GM18520 (cell line): ENCODE measurements around the gene TKTL1.

Experiments
- ATAC-seq: cut with Tn5 transposase; IDR thresholded peaks from one replicate; pipeline ENCODE4 v1.9.1; 2021; ENCODE audit not compliant: unreplicated experiment

The TKTL1 gene

DNA sequence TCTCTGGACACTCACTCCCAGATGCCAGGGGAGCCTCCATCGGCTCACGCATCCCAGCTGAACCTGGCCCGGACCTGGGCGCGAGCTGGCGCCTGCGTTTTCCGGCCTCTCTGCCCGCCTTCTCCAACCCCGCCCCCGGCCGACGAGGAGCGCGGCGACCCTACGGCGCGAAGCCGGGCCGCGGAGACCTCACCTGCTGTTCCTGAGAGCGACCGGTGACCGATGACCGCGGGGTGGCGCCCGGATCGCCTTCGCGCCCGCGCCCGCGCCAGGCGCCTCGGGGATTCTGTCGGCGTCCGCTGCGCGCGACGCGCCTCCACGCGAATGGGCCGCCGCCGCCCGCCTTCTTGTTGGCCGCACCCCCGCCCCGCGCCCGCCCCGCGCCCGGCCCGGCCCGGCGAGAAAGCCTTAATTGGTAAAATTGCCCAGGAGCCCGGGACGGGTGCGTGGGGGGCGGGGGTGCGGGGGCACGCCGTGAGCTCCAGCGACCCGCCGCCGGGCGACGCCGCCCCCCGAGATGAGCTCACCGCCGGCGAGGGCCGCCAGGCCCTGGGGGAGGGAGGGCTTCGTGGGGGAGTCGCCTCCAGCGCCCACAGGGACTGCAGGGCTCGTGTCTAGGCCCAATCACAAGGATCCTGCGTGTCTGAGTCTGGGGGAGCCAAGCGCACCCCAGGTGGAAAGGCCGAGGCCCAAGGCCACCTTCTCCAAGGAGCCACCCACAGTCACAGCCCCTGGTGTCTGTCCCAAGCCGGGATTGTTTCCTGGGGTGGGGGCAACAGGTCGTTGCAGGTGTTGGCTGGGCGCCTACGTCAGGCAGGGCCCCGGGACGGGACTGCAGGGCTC, 78.9 kb downstream of the TKTL1 start, which contains the start of gene FLNA:
Gene FLNA, minus strand, starts transcription at position 322 of the 843 bp plus-strand sequence. CDS start 3,389 bp downstream, outside the sequence.
- ATAC-seq, result no peak

DNA sequence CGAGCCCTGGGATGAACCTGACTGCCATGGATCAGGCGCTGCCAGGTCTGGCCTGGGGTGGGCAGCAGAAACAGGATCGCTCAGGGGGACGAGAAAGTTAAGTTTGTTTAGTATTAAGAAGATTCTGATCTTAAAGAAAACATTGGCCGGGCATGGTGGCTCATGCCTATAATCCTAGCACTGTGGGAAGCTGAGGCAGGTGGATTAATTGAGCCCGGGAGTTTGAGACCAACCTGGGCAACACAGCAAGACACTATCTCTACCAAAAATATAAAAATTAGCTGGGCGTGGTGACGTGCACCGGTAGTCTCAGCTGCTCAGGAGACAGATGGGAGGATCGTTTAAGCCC, 79.5 kb downstream of the TKTL1 start:
- ATAC-seq, result no peak

DNA sequence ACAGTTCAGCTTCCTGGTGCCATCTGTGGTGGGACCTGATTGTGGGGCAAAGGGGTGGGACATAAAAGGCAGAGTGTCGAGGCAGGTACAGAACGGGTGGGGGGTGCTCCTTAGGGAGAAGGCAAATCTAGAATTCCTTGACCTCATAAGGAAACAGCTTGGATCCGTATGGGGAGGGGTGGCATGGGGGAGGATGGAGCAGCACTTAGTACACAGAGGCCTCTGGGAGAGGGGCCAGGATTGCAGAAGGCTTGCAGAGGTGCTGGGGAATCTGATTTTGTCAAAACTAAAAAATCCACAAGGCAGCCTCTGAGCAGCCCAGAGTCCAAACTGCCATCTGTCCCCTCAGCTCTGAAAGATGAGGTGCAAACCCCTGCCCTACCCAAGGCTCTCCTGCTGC, 81.2 kb downstream of the TKTL1 start:
- ATAC-seq, result no peak

DNA sequence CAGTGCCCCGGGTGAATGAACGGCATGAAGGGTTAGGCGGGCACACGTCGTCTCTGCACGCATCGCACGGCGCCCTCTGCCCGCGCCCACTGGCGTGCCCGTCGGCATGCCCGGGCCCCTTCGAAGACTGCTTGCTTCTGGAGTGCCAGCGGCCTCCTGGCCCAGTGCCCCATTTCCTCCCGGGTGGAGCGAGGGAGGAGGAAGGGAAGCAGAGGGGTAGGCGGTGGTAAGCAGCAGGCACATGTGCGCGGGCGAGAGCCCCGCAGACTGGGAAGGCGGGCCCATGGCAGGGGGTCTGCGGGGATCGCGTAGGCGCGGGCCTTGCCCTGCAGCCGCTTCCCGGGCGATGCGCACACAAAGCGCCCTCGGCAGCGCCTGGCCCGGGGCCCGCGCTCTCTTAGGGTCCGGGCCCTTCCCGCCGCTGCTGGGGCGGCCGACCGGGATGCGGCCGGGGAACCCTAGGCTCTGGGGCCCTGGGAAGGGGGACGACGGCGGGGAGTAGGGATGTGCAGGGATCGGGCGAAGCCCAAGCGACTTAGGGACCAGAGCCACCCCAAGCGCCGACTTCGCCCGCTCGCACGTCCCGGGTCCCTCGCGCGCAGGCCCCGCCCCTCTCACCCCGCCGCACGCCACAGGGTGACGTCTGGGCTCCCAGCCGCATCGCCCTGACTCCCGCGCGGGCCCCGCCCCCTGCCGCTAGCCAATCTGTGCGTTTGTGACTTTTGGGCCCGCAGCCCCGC, 82.6 kb downstream of the TKTL1 start:
- ATAC-seq, result no peak

GRCh38 chrX:154378799-154379568, 83.4 kb downstream of the TKTL1 start, which contains the start of gene EMD:
Gene EMD (plus strand): TSS chrX:154379295. CDS start chrX:154379485, 190 bp downstream.
- ATAC-seq, result peak; percentile 67

DNA sequence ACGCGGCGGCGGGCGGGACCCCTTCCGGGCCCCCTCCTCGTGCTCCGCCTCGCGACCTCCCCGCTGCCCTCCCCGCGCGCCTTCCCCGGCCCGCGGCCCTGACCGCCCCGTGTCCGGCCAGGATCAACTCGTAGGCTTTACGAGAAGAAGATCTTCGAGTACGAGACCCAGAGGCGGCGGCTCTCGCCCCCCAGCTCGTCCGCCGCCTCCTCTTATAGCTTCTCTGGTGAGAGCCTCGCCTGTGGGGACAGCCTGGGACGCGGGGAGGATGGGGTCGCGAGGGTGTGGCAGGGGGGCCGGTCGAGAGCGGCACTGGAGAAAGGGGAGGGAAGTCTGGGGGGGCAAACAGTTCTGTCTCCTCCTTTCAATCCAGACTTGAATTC, 84.0 kb downstream of the TKTL1 start:
- ATAC-seq, result no peak
